ENCODE results near the gene BRD2. TPM values are rescaled to one million over a fixed set of nuclear protein-coding genes. Genes with fewer than 3 reads are reported as not detected.
A peak's percentile ranks its signal among the peaks of the same experiment; 100 is the strongest.

Gene BRD2
- total RNA-seq, 2 experiments from 2014 or later, result 219 to 235 TPM

DNA sequence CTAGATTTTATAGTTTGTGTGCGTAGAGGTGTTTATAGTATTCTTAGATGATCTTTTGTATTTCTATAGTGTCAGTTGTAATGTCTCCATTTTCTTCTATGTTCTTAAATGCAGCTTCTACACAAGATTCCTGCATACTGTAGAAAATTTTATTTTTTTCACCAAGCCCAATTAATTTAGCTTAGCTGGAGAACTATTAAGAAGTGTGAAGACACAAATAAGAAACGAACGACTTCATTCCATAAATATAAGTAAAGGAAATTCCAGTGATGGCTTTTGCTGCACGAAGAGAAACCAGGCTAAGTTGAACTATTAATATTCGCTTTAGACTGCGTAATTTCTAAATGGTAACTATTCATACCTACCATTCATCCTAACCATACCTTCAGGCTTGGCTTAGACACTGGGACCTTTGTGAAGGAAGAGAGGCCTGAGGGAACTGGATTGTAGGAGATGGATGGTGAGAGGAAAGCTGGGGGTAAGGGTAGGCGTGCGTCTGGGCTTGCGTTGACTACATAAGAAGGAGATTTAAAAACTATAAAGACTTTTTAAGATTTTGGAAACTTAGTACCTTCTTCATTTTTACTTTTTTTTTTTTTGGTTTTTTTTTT is 25.1 kb downstream of the BRD2 start:
- ChIA-PET POLR2A (interaction anchor here (0.5 to 1.2 kb wide), 4 partner anchors 19 to 157 kb away, joined by 3 to 5 read pairs (median 4); no protein-coding TSS in a partner anchor), CTCF (interaction anchor here (0.7 to 2.5 kb wide), 5 partner anchors 9 to 125 kb away, joined by 3 to 13 read pairs (median 4); no protein-coding TSS in a partner anchor)
- intact Hi-C loops (cut with micrococcal nuclease), result no loop called here
- H3K27me3 Mint-ChIP-seq, result peaks cover 6% of the 10 kb centered on the region
- TF ChIP-seq, protein P1, sequence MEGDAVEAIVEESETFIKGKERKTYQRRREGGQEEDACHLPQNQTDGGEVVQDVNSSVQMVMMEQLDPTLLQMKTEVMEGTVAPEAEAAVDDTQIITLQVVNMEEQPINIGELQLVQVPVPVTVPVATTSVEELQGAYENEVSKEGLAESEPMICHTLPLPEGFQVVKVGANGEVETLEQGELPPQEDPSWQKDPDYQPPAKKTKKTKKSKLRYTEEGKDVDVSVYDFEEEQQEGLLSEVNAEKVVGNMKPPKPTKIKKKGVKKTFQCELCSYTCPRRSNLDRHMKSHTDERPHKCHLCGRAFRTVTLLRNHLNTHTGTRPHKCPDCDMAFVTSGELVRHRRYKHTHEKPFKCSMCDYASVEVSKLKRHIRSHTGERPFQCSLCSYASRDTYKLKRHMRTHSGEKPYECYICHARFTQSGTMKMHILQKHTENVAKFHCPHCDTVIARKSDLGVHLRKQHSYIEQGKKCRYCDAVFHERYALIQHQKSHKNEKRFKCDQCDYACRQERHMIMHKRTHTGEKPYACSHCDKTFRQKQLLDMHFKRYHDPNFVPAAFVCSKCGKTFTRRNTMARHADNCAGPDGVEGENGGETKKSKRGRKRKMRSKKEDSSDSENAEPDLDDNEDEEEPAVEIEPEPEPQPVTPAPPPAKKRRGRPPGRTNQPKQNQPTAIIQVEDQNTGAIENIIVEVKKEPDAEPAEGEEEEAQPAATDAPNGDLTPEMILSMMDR (IDR thresholded peaks at IDR 0.05), result no peak
- peaks cover 5% of the 10 kb centered on the region for H3K4me1 Mint-ChIP-seq (ENCODE audit: low read depth)
- H3K36me3 Mint-ChIP-seq (ENCODE audit: low read depth), result no peaks in the 10 kb centered on the region
- DNase-seq (no peak), ATAC-seq (no peak)
- no peak overlapping the region for H3K27ac Mint-ChIP-seq
- H3K4me3 Mint-ChIP-seq, result no peak overlapping the region
- H3K9me3 Mint-ChIP-seq, result no peaks in the 10 kb centered on the region

DNA sequence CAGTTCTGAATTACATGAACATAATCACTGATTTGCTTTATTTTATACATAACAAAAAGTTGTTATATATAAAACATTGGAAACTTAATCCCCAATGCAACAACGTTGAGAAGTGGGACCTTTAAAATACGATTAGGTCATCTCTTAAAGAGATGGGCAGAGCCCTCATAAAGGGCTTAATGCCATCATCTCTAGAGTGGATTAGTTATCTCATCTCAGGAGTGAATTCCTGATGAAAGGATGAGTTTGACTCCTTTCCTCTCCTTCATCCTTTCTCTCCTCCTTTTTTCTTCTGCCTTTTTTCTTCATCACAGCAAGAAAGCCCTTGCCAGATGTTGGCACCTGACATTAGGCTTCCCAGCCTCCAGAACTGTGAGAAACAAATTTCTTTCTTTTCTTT is 27.1 kb downstream of the BRD2 start:
- intact Hi-C loops (cut with micrococcal nuclease), result no loop called here
- ChIA-PET POLR2A (no interaction called here), CTCF (interaction anchor here (0.7 kb wide), 1 partner anchor 131 kb away, joined by 3 read pairs; no protein-coding TSS in a partner anchor)
- no peaks in the 10 kb centered on the region for H3K36me3 Mint-ChIP-seq (ENCODE audit: low read depth)
- DNase-seq, result no peak
- TF ChIP-seq, protein P1 (IDR thresholded peaks at IDR 0.05), result no peak
- H3K4me3 Mint-ChIP-seq, result no peak overlapping the region
- no peak for ATAC-seq
- H3K4me1 Mint-ChIP-seq (ENCODE audit: low read depth), result peaks cover 6% of the 10 kb centered on the region
- no peaks in the 10 kb centered on the region for H3K9me3 Mint-ChIP-seq
- H3K27ac Mint-ChIP-seq, result no peak overlapping the region
- peaks cover 11% of the 10 kb centered on the region for H3K27me3 Mint-ChIP-seq

DNA sequence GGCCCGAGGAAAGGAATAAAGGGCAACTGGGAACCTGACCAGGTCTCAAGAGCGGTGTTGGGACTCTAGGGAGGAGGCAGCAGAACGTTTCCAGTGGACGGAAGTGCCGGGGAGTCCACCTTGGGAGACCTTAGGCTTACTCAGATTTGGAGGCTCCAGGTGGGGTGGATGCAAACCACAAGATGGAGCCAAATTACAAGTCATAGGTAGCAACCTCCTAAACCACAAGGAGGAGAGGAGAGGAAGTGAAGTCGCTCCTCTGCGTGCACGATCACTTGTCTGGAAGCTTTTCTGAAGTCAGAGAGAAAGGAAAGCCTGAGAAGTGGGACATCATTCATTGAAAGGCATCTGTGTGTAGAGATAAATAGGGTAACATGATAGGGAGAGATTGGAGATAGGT is 31.7 kb downstream of the BRD2 start:
- TF ChIP-seq, protein P1 (IDR thresholded peaks at IDR 0.05), result peak; percentile 31
- Mint-ChIP-seq H3K27me3 (peaks cover 11% of the 10 kb centered on the region), H3K27ac (no peak overlapping the region), H3K4me3 (no peak overlapping the region), H3K9me3 (no peaks in the 10 kb centered on the region), H3K36me3 (ENCODE audit: low read depth) (no peaks in the 10 kb centered on the region), H3K4me1 (ENCODE audit: low read depth) (peaks cover 6% of the 10 kb centered on the region)
- ATAC-seq (peak; percentile 70), DNase-seq (peak; percentile 55)
- ChIA-PET POLR2A (interaction anchor here (0.8 to 2.0 kb wide), 4 partner anchors 28 to 250 kb away, joined by 3 to 12 read pairs (median 3); partner anchors contain the start of gene TAP1), CTCF (interaction anchor here (1.0 to 5.5 kb wide), 12 partner anchors 9 to 150 kb away, joined by 3 to 31 read pairs (median 6); partner anchors contain the start of genes HLA-DOA and HLA-DPA1)
- intact Hi-C loops (cut with micrococcal nuclease), result loop anchor here (5.0 to 10.0 kb wide), 2 partner anchors 77 to 245 kb away; partner anchors contain the start of gene HLA-DPB1

DNA sequence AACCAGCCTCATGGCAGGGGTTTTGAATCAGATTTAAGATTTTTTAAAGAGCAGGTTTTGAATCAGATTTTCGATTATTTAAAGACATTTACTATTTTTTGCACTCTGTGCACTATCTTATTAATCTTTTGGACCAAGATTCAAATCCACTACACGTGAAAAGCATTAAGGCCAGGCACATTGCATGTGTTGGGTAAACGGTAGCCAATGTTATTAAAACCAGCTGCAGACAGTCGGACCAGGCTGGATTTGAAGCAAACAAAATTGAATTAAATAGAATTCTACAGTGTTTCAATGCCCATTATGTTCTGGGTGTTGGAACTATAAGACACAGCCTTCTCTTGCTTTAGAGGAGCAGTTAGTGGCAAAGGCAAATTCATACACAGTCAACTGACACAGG is 33.3 kb downstream of the BRD2 start:
- Mint-ChIP-seq H3K4me3 (no peak overlapping the region), H3K36me3 (ENCODE audit: low read depth) (no peaks in the 10 kb centered on the region), H3K4me1 (ENCODE audit: low read depth) (peaks cover 7% of the 10 kb centered on the region), H3K27me3 (peaks cover 9% of the 10 kb centered on the region), H3K27ac (no peak overlapping the region), H3K9me3 (no peaks in the 10 kb centered on the region)
- intact Hi-C loops (cut with micrococcal nuclease), result loop anchor here (5.0 to 10.0 kb wide), 2 partner anchors 76 to 243 kb away; partner anchors contain the start of gene HLA-DPB1
- ChIA-PET CTCF (interaction anchor here (1.1 to 5.5 kb wide), 5 partner anchors 13 to 125 kb away, joined by 4 to 31 read pairs (median 9); no protein-coding TSS in a partner anchor), POLR2A (interaction anchor here (0.6 to 2.0 kb wide), 4 partner anchors 17 to 54 kb away, joined by 3 to 12 read pairs (median 4); no protein-coding TSS in a partner anchor)
- DNase-seq (no peak), ATAC-seq (no peak)
- TF ChIP-seq, protein P1 (IDR thresholded peaks at IDR 0.05), result no peak

- CTCF ChIA-PET, result interaction anchor here (0.9 to 1.3 kb wide), 2 partner anchors 20 to 91 kb away, joined by 3 read pairs; no protein-coding TSS in a partner anchor
Observed at GRCh38 chr6:33004940-33005339, 36.5 kb downstream of the BRD2 start.

More at GRCh38 chr6:33004940-33005339, 36.5 kb downstream of the BRD2 start:
- POLR2A ChIA-PET, result no interaction called here
- DNase-seq (no peak), ATAC-seq (no peak)
- H3K4me1 Mint-ChIP-seq (ENCODE audit: low read depth), result peaks cover 29% of the 10 kb centered on the region
- H3K36me3 Mint-ChIP-seq (ENCODE audit: low read depth), result peaks cover 2% of the 10 kb centered on the region
- no peak overlapping the region for H3K4me3 Mint-ChIP-seq
- no peaks in the 10 kb centered on the region for H3K9me3 Mint-ChIP-seq
- H3K27me3 Mint-ChIP-seq, result peaks cover 4% of the 10 kb centered on the region
- TF ChIP-seq, protein P1 (IDR thresholded peaks at IDR 0.05), result no peak
- no peak overlapping the region for H3K27ac Mint-ChIP-seq
- intact Hi-C loops (cut with micrococcal nuclease), result loop anchor here (5.0 to 10.0 kb wide), 2 partner anchors 72 to 240 kb away; partner anchors contain the start of gene HLA-DPB1
